ENCODE results near the gene ADAMTS17.

The ADAMTS17 gene

GRCh38 chr15:100236981-100237720 lies 104.6 kb downstream of the ADAMTS17 start:
- H3K27me3 ChIP-seq (ENCODE audit: low read depth, low read length): no peaks in the 10 kb centered on the region
- H3K4me1 ChIP-seq (ENCODE audit: low read length): no peaks in the 10 kb centered on the region
- no peaks in the 10 kb centered on the region for H3K36me3 ChIP-seq (replicated peaks; ENCODE audit: low read depth, low read length)
- H3K4me2 ChIP-seq (ENCODE audit: low read length): no peak overlapping the region
- H3K27ac ChIP-seq (ENCODE audit: low read length): no peak overlapping the region
- no peak overlapping the region for H3K4me3 ChIP-seq (ENCODE audit: low read length)
- no peak for TF ChIP-seq EZH2phosphoT487 (IDR thresholded peaks at IDR 0.05; ENCODE audit: low read depth)
- no peaks in the 10 kb centered on the region for H3K9me3 ChIP-seq (ENCODE audit: insufficient read depth, low read length)
- H4K20me1 ChIP-seq (ENCODE audit: insufficient read depth, low read length): no peaks in the 10 kb centered on the region
- no peak overlapping the region for H2AFZ ChIP-seq (ENCODE audit: low read depth, low read length)
- no peaks in the 10 kb centered on the region for H3K79me2 ChIP-seq (ENCODE audit: low read length)
- H3K9ac ChIP-seq (ENCODE audit: low read length): no peak overlapping the region

GRCh38 chr15:100235030-100235617 lies 106.7 kb downstream of the ADAMTS17 start:
- no peaks in the 10 kb centered on the region for H3K4me1 ChIP-seq (ENCODE audit: low read length)
- H2AFZ ChIP-seq (ENCODE audit: low read depth, low read length): no peak overlapping the region
- H3K79me2 ChIP-seq (ENCODE audit: low read length): no peaks in the 10 kb centered on the region
- no peak overlapping the region for H3K9ac ChIP-seq (ENCODE audit: low read length)
- H3K4me3 ChIP-seq (ENCODE audit: low read length): no peak overlapping the region
- H3K27ac ChIP-seq (ENCODE audit: low read length): no peak overlapping the region
- no peaks in the 10 kb centered on the region for H3K9me3 ChIP-seq (ENCODE audit: insufficient read depth, low read length)
- H3K36me3 ChIP-seq (replicated peaks; ENCODE audit: low read depth, low read length): no peaks in the 10 kb centered on the region
- no peak for TF ChIP-seq CTCF (IDR thresholded peaks at IDR 0.05; ENCODE audit: low read depth, low read length)
- no peak for TF ChIP-seq EZH2phosphoT487 (IDR thresholded peaks at IDR 0.05; ENCODE audit: low read depth)
- H3K27me3 ChIP-seq (ENCODE audit: low read depth, low read length): peaks cover 2% of the 10 kb centered on the region; the same call in 1 of the 2 replicates
- no peaks in the 10 kb centered on the region for H4K20me1 ChIP-seq (ENCODE audit: insufficient read depth, low read length)
- H3K4me2 ChIP-seq (ENCODE audit: low read length): no peak overlapping the region

GRCh38 chr15:100234158-100235029 lies 107.4 kb downstream of the ADAMTS17 start:
- no peak overlapping the region for H3K4me3 ChIP-seq (ENCODE audit: low read length)
- peaks cover 2% of the 10 kb centered on the region; the same call in 1 of the 2 replicates for H3K27me3 ChIP-seq (ENCODE audit: low read depth, low read length)
- no peaks in the 10 kb centered on the region for H3K79me2 ChIP-seq (ENCODE audit: low read length)
- H3K36me3 ChIP-seq (replicated peaks; ENCODE audit: low read depth, low read length): no peaks in the 10 kb centered on the region
- H3K27ac ChIP-seq (ENCODE audit: low read length): no peak overlapping the region
- no peaks in the 10 kb centered on the region for H3K4me1 ChIP-seq (ENCODE audit: low read length)
- H3K4me2 ChIP-seq (ENCODE audit: low read length): no peak overlapping the region
- no peak overlapping the region for H3K9ac ChIP-seq (ENCODE audit: low read length)
- no peak for TF ChIP-seq EZH2phosphoT487 (IDR thresholded peaks at IDR 0.05; ENCODE audit: low read depth)
- no peak for TF ChIP-seq CTCF (IDR thresholded peaks at IDR 0.05; ENCODE audit: low read depth, low read length)
- H4K20me1 ChIP-seq (ENCODE audit: insufficient read depth, low read length): no peaks in the 10 kb centered on the region
- H2AFZ ChIP-seq (ENCODE audit: low read depth, low read length): no peak overlapping the region
- no peaks in the 10 kb centered on the region for H3K9me3 ChIP-seq (ENCODE audit: insufficient read depth, low read length)

GRCh38 chr15:100230784-100231183 lies 111.0 kb downstream of the ADAMTS17 start:
- Histone ChIP-seq H3K9ac (ENCODE audit: low read length) (no peak overlapping the region), H3K4me1 (ENCODE audit: low read length) (no peaks in the 10 kb centered on the region), H2AFZ (ENCODE audit: low read depth, low read length) (no peak overlapping the region), H3K4me3 (ENCODE audit: low read length) (no peak overlapping the region), H3K79me2 (ENCODE audit: low read length) (no peaks in the 10 kb centered on the region), H3K4me2 (ENCODE audit: low read length) (no peak overlapping the region), H3K27ac (ENCODE audit: low read length) (no peak overlapping the region), H3K27me3 (ENCODE audit: low read depth, low read length) (peaks cover 2% of the 10 kb centered on the region; the same call in 1 of the 2 replicates), H4K20me1 (ENCODE audit: insufficient read depth, low read length) (no peaks in the 10 kb centered on the region), H3K36me3 (replicated peaks; ENCODE audit: low read depth, low read length) (no peaks in the 10 kb centered on the region), H3K9me3 (ENCODE audit: insufficient read depth, low read length) (no peaks in the 10 kb centered on the region)
- TF ChIP-seq CTCF (IDR thresholded peaks at IDR 0.05; ENCODE audit: low read depth, low read length) (no peak), EZH2phosphoT487 (IDR thresholded peaks at IDR 0.05; ENCODE audit: low read depth) (no peak)

Data from OCI-LY3 (cell line).